Trophoblast cell (in vitro differentiated cells and primary cell): ENCODE measurements around the gene TECTB.

Experiments
- DNase-seq, 2 donors: peaks; one replicate each; pipeline ENCODE4 v3.0.0-alpha.2; 2016
- H2AFZ ChIP-seq: 2 replicates; pipeline ENCODE4 v1.6.1; 2013; ENCODE audit warnings: low read length, moderate library complexity, mild to moderate bottlenecking; ENCODE audit not compliant: insufficient read depth, poor library complexity
- H2AK5ac ChIP-seq: 2 replicates; pipeline ENCODE4 v1.6.1; 2013; ENCODE audit warnings: mild to moderate bottlenecking, low read length
- H2BK120ac ChIP-seq: 2 replicates; pipeline ENCODE4 v1.6.1; 2013; ENCODE audit warnings: low read length, mild to moderate bottlenecking, moderate library complexity; ENCODE audit not compliant: insufficient read depth, poor library complexity
- H2BK12ac ChIP-seq: 2 replicates; pipeline ENCODE4 v1.6.1; 2013; ENCODE audit warnings: mild to moderate bottlenecking, low read length, moderate library complexity
- H2BK5ac ChIP-seq: 2 replicates; pipeline ENCODE4 v1.6.1; 2013; ENCODE audit warnings: low read length, low read depth, moderate library complexity, mild to moderate bottlenecking; ENCODE audit not compliant: poor library complexity
- H3K14ac ChIP-seq: 2 replicates; pipeline ENCODE4 v1.6.1; 2013; ENCODE audit warnings: mild to moderate bottlenecking, low read length
- H3K18ac ChIP-seq: 2 replicates; pipeline ENCODE4 v1.6.1; 2013; ENCODE audit warnings: mild to moderate bottlenecking, low read length
- H3K23ac ChIP-seq: 2 replicates; pipeline ENCODE4 v1.6.1; 2013; ENCODE audit warnings: low read length
- H3K27ac ChIP-seq: 2 replicates; pipeline ENCODE4 v1.5.1; 2013; ENCODE audit warnings: low read depth, mild to moderate bottlenecking, inconsistent platforms, low read length, moderate library complexity
- H3K27me3 ChIP-seq: 2 replicates; pipeline ENCODE4 v1.6.1; 2013; ENCODE audit warnings: inconsistent platforms, mild to moderate bottlenecking, low read length, moderate library complexity; ENCODE audit not compliant: insufficient read depth
- H3K36me3 ChIP-seq, 2 experiments: 1 replicate in 1 of 2; 2 replicates in 1 of 2; pipeline ENCODE4 v1.6.1; 2013; ENCODE audit warnings: low read length in 2 of 2, mild to moderate bottlenecking in 2 of 2, moderate library complexity in 1 of 2; ENCODE audit not compliant: insufficient read depth in 2 of 2, control insufficient read depth in 1 of 2
- H3K4ac ChIP-seq: 2 replicates; pipeline ENCODE4 v1.6.1; 2013; ENCODE audit warnings: low read depth, mild to moderate bottlenecking, low read length, moderate library complexity
- H3K4me1 ChIP-seq, 2 experiments: 1 replicate in 1 of 2; 2 replicates in 1 of 2; pipeline ENCODE4 v1.6.1; 2013; ENCODE audit warnings: low read length in 2 of 2, mild to moderate bottlenecking in 2 of 2, moderate library complexity in 1 of 2; ENCODE audit not compliant: insufficient read depth in 2 of 2, control insufficient read depth in 1 of 2
- H3K4me2 ChIP-seq: 2 replicates; pipeline ENCODE4 v1.6.1; 2013; ENCODE audit warnings: inconsistent platforms, mild to moderate bottlenecking, low read length, moderate library complexity
- H3K4me3 ChIP-seq: 2 replicates; pipeline ENCODE4 v1.5.1; 2013; ENCODE audit warnings: mild to moderate bottlenecking, low read depth, low read length, inconsistent platforms
- H3K79me1 ChIP-seq: one replicate; pipeline ENCODE4 v1.6.1; 2013; ENCODE audit warnings: low read length
- H3K79me2 ChIP-seq: 2 replicates; pipeline ENCODE4 v1.6.1; 2013; ENCODE audit warnings: low read length, mild to moderate bottlenecking; ENCODE audit not compliant: control insufficient read depth, insufficient read depth, poor library complexity
- H3K9ac ChIP-seq: 2 replicates; pipeline ENCODE4 v1.6.1; 2013; ENCODE audit warnings: mild to moderate bottlenecking, low read length
- H3K9me3 ChIP-seq: 2 replicates; pipeline ENCODE4 v1.6.1; 2013; ENCODE audit warnings: low read depth, mild to moderate bottlenecking, control low read depth, inconsistent platforms, low read length; ENCODE audit not compliant: insufficient read depth
- H4K12ac ChIP-seq: 2 replicates; pipeline ENCODE4 v1.6.1; 2013; ENCODE audit warnings: low read depth, mild to moderate bottlenecking, low read length, moderate library complexity
- H4K8ac ChIP-seq: 2 replicates; pipeline ENCODE4 v1.6.1; 2013; ENCODE audit warnings: low read depth, mild to moderate bottlenecking, low read length, moderate library complexity
- H4K91ac ChIP-seq: one replicate; pipeline ENCODE4 v1.6.1; 2013; ENCODE audit warnings: low read depth, mild to moderate bottlenecking, low read length, moderate library complexity
- WGBS: extraction: QIAGEN DNeasy Blood & Tissue Kit; methylation state at CpG from one replicate; pipeline ENCODE4 v1.1.7; 2013; ENCODE audit warnings: missing lambda C conversion rate; ENCODE audit not compliant: insufficient read length, insufficient coverage; ENCODE audit errors: extremely low coverage; 5-methylcytosine and 5-hydroxymethylcytosine counted together

The TECTB gene

DNA sequence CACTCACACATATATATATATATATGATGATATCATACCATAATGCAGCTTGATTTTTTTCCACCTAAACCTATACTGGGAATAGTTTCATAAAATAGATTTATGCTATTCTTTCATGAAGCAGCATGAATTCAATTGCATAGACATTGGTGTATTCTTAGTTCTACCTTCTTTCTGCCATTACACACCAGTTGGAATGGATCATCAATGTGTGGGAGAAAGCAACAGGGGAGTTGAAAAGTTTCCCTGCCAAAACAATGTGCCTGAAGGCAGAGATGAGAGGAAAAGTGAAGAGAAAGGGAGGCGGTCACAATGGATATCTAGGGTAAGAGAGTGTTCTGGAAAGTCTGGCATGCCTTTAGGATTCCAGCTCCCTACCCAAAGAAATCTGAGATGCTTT, 65.6 kb downstream of the TECTB start:
- Histone ChIP-seq H3K36me3 (no peaks in the 10 kb centered on the region), H4K12ac (no peak overlapping the region), H2BK5ac (no peak overlapping the region), H3K9ac (no peak overlapping the region), H3K27me3 (no peaks in the 10 kb centered on the region), H3K79me2 (no peaks in the 10 kb centered on the region), H3K4ac (no peak overlapping the region), H3K18ac (no peak overlapping the region), H3K4me1 (no peaks in the 10 kb centered on the region), H3K79me1 (no peaks in the 10 kb centered on the region), H3K23ac (no peak overlapping the region), H3K4me3 (no peak overlapping the region), H3K4me2 (no peak overlapping the region), H2BK12ac (no peak overlapping the region), H3K27ac (no peak overlapping the region), H2AFZ (no peak overlapping the region), H2AK5ac (no peak overlapping the region), H4K91ac (no peak overlapping the region), H3K9me3 (no peaks in the 10 kb centered on the region), H2BK120ac (no peak overlapping the region), H3K14ac (no peak overlapping the region), H4K8ac (no peak overlapping the region)
- no peak for DNase-seq
- no CpG with 5 or more reads among the region's 1 CpG for WGBS

GRCh38 chr10:112349521-112350085, 66.4 kb downstream of the TECTB start:
- Histone ChIP-seq H3K4me3 (no peak overlapping the region), H3K27ac (no peak overlapping the region), H3K4me2 (no peak overlapping the region), H3K4me1 (no peaks in the 10 kb centered on the region), H4K8ac (no peak overlapping the region), H3K23ac (no peak overlapping the region), H3K27me3 (no peaks in the 10 kb centered on the region), H3K36me3 (no peaks in the 10 kb centered on the region), H2AFZ (no peak overlapping the region), H2AK5ac (no peak overlapping the region), H3K9ac (no peak overlapping the region), H3K4ac (no peak overlapping the region), H3K79me1 (no peaks in the 10 kb centered on the region), H3K9me3 (no peaks in the 10 kb centered on the region), H4K12ac (no peak overlapping the region), H3K18ac (no peak overlapping the region), H3K14ac (no peak overlapping the region), H2BK5ac (no peak overlapping the region), H4K91ac (no peak overlapping the region), H2BK12ac (no peak overlapping the region), H2BK120ac (no peak overlapping the region), H3K79me2 (no peaks in the 10 kb centered on the region)
- WGBS, result no CpG with 5 or more reads among the region's 46 CpGs
- DNase-seq, result no peak

GRCh38 chr10:112351146-112351545, 67.9 kb downstream of the TECTB start:
- no peak overlapping the region for H4K91ac ChIP-seq
- no peak overlapping the region for H3K4me3 ChIP-seq
- no peaks in the 10 kb centered on the region for H3K4me1 ChIP-seq
- DNase-seq, result no peak
- H3K23ac ChIP-seq, result no peak overlapping the region
- H3K9ac ChIP-seq, result no peak overlapping the region
- no peak overlapping the region for H3K4me2 ChIP-seq
- H2AK5ac ChIP-seq, result no peak overlapping the region
- H2BK120ac ChIP-seq, result no peak overlapping the region
- H2BK12ac ChIP-seq, result no peak overlapping the region
- H2BK5ac ChIP-seq, result no peak overlapping the region
- no peak overlapping the region for H3K27ac ChIP-seq
- H3K14ac ChIP-seq, result no peak overlapping the region
- H2AFZ ChIP-seq, result no peak overlapping the region
- H3K79me2 ChIP-seq, result no peaks in the 10 kb centered on the region
- H3K36me3 ChIP-seq, result no peaks in the 10 kb centered on the region
- H3K79me1 ChIP-seq, result no peaks in the 10 kb centered on the region
- WGBS, result no CpG with 5 or more reads among the region's 8 CpGs
- H4K12ac ChIP-seq, result no peak overlapping the region
- no peak overlapping the region for H4K8ac ChIP-seq
- no peak overlapping the region for H3K4ac ChIP-seq
- no peak overlapping the region for H3K18ac ChIP-seq
- no peaks in the 10 kb centered on the region for H3K27me3 ChIP-seq
- H3K9me3 ChIP-seq, result no peaks in the 10 kb centered on the region

DNA sequence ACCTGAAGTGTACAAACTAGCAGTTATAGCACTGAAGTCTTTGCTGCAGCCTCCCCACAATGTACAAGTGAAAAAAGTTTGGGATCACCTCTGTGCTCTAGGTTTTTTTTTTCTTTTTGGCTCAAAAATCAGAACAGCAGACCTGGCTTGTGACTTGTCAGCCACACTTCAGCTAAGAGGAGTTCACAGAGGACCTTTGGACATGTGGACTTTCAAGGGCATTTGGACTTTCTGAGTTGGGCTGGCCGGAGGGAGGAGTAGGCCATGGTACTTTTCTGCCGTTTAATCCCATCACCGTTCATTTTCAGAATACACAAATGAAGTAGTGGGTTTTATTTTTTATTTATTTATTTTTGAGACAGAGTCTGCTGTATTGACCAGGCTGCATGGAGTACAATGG, 68.8 kb downstream of the TECTB start:
- H3K18ac ChIP-seq, result no peak overlapping the region
- H4K12ac ChIP-seq, result no peak overlapping the region
- H3K4me2 ChIP-seq, result no peak overlapping the region
- H3K4me3 ChIP-seq, result no peak overlapping the region
- H3K27me3 ChIP-seq, result no peaks in the 10 kb centered on the region
- WGBS, result no CpG with 5 or more reads among the region's 3 CpGs
- H2AK5ac ChIP-seq, result no peak overlapping the region
- no peak for DNase-seq
- no peak overlapping the region for H3K27ac ChIP-seq
- no peak overlapping the region for H2AFZ ChIP-seq
- H3K14ac ChIP-seq, result no peak overlapping the region
- H3K9me3 ChIP-seq, result no peaks in the 10 kb centered on the region
- H3K9ac ChIP-seq, result no peak overlapping the region
- no peak overlapping the region for H4K8ac ChIP-seq
- no peak overlapping the region for H4K91ac ChIP-seq
- H2BK5ac ChIP-seq, result no peak overlapping the region
- no peak overlapping the region for H3K23ac ChIP-seq
- no peaks in the 10 kb centered on the region for H3K79me1 ChIP-seq
- H2BK120ac ChIP-seq, result no peak overlapping the region
- no peaks in the 10 kb centered on the region for H3K36me3 ChIP-seq
- H3K4me1 ChIP-seq, result no peaks in the 10 kb centered on the region
- H2BK12ac ChIP-seq, result no peak overlapping the region
- H3K79me2 ChIP-seq, result no peaks in the 10 kb centered on the region
- no peak overlapping the region for H3K4ac ChIP-seq
